ENCODE measurements around the gene ATF6.
"Not testable (repeated sequence)": the region's sequence is repeated elsewhere in the genome, so short reads cannot be mapped to it uniquely, and the experiment has no call there.

ATF6 gene

DNA sequence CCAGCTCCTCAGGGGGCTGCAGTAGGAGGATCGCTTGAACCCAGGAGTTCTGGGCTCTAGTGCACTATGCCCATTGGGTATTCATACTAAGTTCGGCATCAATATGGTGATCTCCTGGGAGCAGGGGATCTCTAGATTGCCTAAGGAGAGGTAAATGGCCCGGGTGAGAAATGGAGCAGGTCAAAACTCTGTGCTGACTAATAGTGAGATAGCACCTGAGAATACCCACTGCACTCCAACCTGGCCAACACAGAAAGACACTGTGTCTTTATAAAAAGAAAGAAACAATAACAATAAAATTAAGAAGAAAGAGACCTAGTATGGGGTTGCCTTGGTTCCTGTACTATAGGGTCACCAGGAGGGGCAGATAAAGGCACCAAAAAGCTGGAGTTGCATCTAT lies 30.3 kb upstream of the ATF6 start:
- DNase-seq: no peak

GRCh38 chr1:161736335-161736969 lies 29.7 kb upstream of the ATF6 start:
- no peak for DNase-seq

- no peak for DNase-seq
Measured at GRCh38 chr1:161737625-161738024, 28.5 kb upstream of the ATF6 start.

DNA sequence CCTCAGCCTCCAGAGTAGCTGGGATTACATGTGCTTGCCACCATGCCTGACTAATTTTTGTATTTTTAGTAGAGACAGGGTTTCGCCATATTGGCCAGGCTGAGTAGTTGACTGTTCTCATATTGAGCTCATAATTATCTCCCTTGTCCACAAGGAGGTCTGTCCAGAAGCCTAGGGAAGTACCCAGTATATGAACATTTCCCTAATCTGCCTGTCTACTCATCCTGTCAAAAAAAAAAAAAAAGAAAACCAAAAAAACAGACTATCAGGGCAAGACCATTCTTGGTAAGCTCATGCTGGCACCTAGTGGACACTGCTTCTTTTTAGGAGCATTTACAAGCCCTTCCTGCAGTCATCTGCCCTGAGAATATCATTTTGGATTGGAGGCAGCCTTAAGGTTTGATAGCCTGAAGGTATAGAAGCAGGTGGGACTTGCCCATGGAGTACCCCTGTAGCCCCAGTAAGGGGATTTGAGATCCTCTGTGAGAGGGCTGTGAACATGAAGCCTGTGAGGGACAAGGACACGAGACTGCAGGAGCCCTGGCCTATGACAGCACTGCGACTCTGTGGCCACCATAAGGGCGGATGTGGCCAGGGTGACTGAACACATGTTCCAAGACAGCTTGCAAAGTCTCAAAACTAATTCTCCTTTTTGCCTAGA lies 27.4 kb upstream of the ATF6 start:
- DNase-seq: no peak

GRCh38 chr1:161739865-161740566 lies 26.1 kb upstream of the ATF6 start:
- no peak for DNase-seq

DNA sequence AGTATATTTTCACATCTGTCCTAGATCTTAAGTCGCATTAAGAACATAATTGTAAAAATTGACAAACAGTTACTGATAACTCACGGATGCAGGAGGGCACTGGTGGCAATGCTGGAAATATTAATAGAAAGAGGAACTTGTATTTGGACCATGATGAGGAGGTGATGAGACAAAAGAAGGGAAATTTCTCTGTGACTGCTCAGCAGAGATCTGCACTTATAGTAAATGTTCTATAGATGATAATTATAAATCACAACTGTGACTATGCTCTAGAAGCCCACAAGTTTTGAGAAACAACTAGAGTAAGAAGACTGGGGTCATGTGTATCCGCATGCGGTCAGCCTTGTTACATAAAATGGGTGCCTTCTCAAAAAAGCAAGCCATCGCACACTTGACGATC lies 25.2 kb upstream of the ATF6 start:
- DNase-seq: no peak

DNA sequence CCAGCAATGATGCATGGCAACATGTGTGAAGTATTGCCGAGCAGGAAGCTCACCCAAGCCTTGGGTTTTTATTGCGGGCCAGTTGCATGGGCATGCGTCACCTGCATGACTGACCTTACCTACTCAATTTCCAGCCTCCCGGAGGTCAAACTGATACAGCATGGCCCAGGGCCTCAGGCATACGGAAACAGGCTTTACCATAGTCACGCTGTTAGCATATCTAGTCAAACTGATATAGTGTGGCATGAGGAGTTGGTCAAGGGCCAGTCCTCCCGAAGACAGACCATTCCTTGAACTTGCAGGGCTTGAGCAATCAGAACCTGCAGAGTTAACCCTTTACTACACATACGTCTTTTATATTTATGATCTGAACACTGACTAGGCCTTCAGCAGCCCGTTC lies 22.9 kb upstream of the ATF6 start:
- no peak for DNase-seq

GRCh38 chr1:161747801-161748200 lies 18.3 kb upstream of the ATF6 start:
- no peak for DNase-seq

DNA sequence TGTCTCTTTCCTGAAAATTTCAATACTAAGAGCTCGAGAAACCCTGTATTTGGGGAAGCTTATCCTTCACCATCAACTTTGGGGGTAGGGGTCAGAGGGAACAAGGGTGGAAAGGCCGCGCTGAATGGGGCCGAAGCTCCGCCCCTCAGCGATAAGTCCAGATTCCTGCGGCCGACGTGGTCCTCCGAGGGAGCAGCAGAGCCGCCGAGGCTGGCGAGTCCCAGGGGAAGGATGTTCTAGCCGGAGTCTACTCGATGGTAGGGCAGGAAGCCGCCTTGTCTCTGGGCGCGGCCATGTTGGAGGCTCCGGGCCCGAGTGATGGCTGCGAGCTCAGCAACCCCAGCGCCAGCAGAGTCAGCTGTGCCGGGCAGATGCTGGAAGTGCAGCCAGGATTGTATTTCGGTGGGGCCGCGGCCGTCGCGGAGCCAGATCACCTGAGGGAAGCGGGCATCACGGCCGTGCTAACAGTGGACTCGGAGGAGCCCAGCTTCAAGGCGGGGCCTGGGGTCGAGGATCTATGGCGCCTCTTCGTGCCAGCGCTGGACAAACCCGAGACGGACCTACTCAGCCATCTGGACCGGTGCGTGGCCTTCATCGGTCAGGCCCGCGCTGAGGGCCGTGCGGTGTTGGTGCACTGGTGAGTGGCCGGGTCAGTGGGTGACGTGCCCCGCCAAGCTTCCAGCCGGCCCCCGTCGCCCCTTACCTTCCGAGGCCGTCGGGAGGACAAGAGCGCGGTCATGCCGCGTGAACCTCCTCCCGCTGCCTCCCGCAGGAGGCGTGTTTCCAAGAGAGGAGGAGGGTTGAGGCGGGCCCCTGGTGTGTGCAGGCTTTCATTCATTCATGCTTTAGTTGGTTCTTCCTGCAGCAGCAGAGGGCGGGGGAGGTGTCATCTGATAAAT lies 16.4 kb upstream of the ATF6 start, which contains the start of gene DUSP12:
DUSP12 (plus strand) TSS at position 278 of the 899 bp plus-strand sequence; CDS start at position 294, 16 bp downstream.
- DNase-seq: peak; percentile 95

DNA sequence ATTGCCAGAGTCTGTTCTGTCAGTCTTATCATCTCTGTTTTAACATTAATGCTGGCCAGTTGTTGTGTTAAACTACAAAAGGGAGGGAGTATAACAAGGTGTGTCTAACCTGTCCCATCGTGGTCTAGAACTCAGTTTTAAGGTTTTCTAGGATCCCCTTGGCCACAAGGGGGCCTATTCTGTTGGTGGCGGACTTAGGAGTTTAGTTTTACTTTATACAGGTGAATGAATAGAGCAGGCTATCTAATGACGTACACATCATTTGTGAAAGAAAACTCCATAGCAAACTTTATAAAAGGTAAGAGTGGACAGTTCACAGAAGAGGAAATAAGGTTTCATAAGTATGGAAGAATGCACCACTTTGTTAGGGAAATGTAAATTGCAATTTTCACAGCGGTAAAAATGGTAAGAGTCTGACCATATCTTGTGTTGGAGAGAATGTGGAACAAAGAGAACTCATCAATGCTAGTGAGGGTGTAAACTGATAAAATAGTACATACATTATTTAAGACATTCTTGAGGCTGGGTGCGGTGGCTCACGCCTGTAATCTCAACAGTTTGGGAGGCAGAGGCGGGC lies 2.5 kb upstream of the ATF6 start:
- DNase-seq: no peak

GRCh38 chr1:161768461-161768860 lies 2.3 kb downstream of the ATF6 start:
- DNase-seq: no peak

DNA sequence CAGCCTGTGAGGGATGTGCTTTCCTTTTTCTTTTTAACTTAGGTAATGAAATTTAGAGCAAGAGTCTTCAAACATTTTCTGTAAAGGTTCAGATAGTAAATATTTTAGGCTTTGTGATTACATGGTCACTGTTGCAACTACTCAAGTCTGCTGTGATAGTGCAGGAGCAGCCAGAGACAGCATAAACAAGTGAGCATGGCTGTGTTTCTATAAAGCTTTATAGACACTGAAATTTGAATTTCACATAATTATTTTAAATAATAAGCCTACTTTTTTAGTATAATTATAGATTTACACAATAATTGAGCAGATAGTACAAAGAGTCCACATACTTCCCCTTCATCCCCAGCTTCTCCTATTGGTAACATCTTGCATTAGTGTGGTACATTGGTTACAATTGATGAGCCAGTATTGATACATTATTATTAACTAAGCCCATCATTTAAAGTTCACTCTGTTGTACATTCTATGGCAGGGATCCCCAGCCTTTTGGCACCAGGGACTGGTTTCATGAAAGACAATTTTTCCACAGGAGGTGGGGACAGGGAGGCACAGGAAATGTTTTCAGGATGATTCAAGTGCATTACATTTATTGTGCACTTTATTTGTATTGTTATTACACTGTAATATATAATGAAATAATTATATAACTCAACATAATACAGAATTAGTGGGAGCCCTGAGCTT lies 3.0 kb downstream of the ATF6 start:
- DNase-seq: no peak

GRCh38 chr1:161769673-161770045 lies 3.5 kb downstream of the ATF6 start:
- not testable (repeated sequence) for DNase-seq

GRCh38 chr1:161770250-161770649 lies 4.1 kb downstream of the ATF6 start:
- no peak for DNase-seq

DNA sequence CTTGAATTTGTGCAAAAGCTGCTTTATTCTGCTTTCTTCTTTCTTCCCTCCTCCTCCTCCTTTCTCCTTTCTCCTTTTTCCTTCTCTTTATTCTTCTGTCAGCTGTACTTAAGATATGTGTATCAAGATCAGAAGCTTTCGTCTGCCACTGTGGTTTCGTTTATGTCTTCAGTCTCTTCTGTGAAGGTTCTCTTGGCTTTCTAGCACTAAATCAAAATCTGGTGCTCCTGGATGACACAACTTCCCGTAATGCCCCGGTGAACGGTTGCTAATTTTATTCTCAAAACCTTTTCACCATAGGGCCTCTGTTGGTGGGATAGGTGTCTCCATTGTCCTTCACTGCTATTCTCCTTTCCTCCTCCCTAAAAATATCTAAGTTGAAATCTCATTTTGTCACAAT lies 5.0 kb downstream of the ATF6 start:
- DNase-seq: no peak

DNA sequence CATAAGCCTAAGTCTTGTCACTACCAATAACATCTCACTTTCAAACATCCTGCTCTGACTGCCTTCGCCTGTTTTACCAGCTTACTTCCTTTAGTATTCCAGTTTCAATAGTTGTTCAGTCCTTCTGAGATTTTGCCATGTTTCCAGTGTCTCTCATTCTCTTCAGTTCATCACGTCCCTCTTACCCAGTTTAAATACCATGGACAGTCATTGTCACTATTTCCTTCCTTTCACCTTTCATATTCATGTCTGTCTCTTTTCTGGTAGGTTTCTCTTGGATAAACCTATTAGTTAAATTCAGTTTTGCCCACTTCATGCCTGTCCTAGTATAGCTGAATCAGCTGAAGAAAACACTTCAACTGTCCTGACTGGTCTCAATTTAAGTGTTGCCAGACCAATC lies 5.9 kb downstream of the ATF6 start:
- DNase-seq: no peak

DNA sequence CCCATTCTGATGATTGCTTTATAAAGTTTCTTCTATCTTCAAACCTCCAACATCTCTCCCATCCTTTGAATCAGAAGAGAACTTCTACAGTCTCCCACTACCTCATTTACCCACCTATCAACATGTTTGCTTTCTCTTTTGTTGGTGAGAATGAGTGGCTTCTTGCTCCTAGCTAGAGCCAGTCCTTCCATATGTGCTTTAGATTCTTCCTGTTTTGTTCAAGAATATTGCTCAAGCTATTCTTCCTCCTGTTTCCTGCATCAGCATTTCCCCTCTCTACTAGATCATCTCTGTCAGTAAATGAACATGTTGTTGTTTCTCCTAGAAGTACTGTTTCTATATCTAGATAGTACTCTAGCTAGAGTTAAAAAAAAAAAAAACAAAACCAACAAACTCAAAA lies 6.3 kb downstream of the ATF6 start:
- no peak for DNase-seq

DNA sequence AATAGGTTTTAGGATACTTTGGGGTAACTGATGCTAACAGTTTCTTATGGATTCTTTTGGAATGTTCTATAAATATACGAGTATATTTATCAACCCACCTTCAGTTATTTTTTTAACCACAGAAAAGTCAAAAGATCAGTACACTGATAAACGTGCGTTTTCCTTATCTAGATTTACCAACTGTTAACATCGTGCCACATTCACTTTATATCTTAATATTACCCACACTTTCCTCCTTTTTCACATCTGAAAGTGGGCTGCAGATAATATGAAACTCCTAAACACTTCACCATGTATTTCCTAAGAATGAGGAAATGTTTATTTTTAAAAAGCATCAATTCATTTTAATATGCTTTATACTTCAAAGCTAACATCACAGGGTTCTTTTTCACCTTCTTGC lies 7.7 kb downstream of the ATF6 start:
- DNase-seq: no peak

GRCh38 chr1:161777261-161777660 lies 11.1 kb downstream of the ATF6 start:
- no peak for DNase-seq

- no peak for DNase-seq
Measured at GRCh38 chr1:161778522-161778921, 12.4 kb downstream of the ATF6 start.

- DNase-seq: no peak
Measured at GRCh38 chr1:161779393-161779792, 13.3 kb downstream of the ATF6 start.

DNA sequence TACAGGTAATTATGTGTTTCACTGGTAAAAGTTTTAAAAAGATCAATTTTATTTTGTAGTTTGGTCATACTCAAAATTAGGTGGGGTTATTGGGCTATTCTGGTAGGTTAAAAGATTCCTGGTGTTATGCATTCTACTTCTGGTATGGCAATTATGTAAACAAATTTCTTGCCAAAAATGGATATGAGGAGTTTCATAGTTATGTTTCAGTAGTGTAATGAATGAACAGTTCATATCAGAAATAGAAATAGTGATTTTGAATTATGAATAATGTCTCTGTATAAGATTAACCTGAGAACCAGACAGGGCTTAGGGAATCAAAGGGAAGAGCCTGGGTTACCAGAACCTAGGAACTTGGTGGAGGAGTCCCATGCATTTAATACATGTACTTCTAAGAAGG lies 15.9 kb downstream of the ATF6 start:
- no peak for DNase-seq
